ENCODE results near the gene DSP.
A peak's percentile ranks its signal among the peaks of the same experiment; 100 is the strongest.

DNA sequence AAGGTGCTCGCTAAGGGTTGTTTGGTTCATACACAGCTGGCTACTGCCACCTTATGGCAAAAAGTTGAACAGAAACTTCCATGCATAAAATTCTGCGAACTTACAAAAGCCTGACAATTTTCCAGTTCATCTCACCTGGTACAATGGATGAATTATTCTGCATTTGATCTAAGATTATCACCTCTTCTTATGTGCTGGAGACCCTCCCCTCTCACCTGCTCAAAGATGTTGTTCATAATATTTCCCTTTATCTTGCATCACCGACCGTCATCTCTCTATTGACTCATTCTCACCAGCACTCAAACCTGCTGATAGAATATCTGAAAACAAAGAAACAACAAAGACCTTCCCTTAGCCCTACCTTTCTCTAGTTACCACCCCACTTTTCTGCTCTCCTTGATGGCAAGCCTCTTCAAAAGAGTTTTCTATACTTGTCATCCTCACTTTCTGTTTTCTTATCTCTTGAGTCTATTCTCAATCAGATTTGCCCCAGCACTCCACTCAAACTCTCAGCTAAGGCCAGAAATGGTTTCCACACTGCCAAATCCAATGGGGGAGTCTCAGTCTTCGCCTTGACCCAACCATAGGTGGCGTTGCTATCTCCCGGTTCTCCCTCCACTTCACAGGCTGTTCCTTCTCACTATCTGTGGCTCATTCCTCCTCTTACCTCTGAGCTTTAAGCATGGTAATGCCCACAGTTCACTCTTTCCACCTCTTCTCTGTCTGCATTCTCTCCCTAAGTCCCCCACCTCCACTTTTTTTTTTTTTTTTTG, 74.3 kb downstream of the DSP start:
- TF ChIP-seq, protein P1, sequence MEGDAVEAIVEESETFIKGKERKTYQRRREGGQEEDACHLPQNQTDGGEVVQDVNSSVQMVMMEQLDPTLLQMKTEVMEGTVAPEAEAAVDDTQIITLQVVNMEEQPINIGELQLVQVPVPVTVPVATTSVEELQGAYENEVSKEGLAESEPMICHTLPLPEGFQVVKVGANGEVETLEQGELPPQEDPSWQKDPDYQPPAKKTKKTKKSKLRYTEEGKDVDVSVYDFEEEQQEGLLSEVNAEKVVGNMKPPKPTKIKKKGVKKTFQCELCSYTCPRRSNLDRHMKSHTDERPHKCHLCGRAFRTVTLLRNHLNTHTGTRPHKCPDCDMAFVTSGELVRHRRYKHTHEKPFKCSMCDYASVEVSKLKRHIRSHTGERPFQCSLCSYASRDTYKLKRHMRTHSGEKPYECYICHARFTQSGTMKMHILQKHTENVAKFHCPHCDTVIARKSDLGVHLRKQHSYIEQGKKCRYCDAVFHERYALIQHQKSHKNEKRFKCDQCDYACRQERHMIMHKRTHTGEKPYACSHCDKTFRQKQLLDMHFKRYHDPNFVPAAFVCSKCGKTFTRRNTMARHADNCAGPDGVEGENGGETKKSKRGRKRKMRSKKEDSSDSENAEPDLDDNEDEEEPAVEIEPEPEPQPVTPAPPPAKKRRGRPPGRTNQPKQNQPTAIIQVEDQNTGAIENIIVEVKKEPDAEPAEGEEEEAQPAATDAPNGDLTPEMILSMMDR (IDR thresholded peaks at IDR 0.05; ENCODE audit: insufficient read depth, low read length) = peak; percentile 42
- TF ChIP-seq, protein P2, sequence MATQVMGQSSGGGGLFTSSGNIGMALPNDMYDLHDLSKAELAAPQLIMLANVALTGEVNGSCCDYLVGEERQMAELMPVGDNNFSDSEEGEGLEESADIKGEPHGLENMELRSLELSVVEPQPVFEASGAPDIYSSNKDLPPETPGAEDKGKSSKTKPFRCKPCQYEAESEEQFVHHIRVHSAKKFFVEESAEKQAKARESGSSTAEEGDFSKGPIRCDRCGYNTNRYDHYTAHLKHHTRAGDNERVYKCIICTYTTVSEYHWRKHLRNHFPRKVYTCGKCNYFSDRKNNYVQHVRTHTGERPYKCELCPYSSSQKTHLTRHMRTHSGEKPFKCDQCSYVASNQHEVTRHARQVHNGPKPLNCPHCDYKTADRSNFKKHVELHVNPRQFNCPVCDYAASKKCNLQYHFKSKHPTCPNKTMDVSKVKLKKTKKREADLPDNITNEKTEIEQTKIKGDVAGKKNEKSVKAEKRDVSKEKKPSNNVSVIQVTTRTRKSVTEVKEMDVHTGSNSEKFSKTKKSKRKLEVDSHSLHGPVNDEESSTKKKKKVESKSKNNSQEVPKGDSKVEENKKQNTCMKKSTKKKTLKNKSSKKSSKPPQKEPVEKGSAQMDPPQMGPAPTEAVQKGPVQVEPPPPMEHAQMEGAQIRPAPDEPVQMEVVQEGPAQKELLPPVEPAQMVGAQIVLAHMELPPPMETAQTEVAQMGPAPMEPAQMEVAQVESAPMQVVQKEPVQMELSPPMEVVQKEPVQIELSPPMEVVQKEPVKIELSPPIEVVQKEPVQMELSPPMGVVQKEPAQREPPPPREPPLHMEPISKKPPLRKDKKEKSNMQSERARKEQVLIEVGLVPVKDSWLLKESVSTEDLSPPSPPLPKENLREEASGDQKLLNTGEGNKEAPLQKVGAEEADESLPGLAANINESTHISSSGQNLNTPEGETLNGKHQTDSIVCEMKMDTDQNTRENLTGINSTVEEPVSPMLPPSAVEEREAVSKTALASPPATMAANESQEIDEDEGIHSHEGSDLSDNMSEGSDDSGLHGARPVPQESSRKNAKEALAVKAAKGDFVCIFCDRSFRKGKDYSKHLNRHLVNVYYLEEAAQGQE (IDR thresholded peaks at IDR 0.05; ENCODE audit: insufficient replicate concordance, low read depth) = no peak
